Neural cell (in vitro differentiated cells): ENCODE data around the gene ZNF446.

Experiments
- MXI1 ChIP-seq: fragments of 450-650 bp; conservative IDR thresholded peaks from 2 replicates; pipeline ENCODE4 v1.6.1; 2014; ENCODE audit warnings: antibody characterized with exemption, mild to moderate bottlenecking; ENCODE audit not compliant: poor library complexity, severe bottlenecking
- POLR2AphosphoS5 ChIP-seq: IDR thresholded peaks from 2 replicates; pipeline ENCODE4 v1.6.1; 2012
- TF ChIP-seq, protein P1 (sequence below): IDR thresholded peaks from 2 replicates; pipeline ENCODE4 v1.6.1; 2012; ENCODE audit warnings: borderline replicate concordance
- TF ChIP-seq, protein P2 (sequence below): fragments of 450-650 bp; IDR thresholded peaks from 2 replicates; pipeline ENCODE4 v1.5.1; 2014; ENCODE audit warnings: antibody characterized with exemption, mild to moderate bottlenecking, moderate library complexity; ENCODE audit not compliant: poor library complexity, severe bottlenecking

DNA sequence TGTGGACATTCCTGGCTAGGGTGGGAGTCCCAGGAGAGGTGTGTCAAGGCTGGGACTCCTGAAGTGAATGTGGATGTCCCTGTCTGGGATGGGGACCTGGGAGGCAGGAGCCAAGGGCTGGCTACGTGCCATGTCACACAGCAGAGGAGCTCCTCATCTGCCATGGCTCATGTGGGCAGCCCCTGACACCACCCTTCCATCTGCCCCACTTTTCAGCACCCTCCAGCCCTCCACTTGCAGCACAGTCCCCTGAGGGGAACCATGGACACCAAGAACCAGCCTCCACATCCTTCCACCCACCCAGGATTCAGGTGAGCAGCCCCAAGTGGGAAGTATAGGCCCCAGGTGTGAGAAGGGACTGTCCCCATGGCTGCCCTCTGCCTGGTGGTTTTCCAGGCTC lies 1.7 kb downstream of the ZNF446 start:
- TF ChIP-seq, protein P1, sequence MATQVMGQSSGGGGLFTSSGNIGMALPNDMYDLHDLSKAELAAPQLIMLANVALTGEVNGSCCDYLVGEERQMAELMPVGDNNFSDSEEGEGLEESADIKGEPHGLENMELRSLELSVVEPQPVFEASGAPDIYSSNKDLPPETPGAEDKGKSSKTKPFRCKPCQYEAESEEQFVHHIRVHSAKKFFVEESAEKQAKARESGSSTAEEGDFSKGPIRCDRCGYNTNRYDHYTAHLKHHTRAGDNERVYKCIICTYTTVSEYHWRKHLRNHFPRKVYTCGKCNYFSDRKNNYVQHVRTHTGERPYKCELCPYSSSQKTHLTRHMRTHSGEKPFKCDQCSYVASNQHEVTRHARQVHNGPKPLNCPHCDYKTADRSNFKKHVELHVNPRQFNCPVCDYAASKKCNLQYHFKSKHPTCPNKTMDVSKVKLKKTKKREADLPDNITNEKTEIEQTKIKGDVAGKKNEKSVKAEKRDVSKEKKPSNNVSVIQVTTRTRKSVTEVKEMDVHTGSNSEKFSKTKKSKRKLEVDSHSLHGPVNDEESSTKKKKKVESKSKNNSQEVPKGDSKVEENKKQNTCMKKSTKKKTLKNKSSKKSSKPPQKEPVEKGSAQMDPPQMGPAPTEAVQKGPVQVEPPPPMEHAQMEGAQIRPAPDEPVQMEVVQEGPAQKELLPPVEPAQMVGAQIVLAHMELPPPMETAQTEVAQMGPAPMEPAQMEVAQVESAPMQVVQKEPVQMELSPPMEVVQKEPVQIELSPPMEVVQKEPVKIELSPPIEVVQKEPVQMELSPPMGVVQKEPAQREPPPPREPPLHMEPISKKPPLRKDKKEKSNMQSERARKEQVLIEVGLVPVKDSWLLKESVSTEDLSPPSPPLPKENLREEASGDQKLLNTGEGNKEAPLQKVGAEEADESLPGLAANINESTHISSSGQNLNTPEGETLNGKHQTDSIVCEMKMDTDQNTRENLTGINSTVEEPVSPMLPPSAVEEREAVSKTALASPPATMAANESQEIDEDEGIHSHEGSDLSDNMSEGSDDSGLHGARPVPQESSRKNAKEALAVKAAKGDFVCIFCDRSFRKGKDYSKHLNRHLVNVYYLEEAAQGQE, result no peak
- TF ChIP-seq, protein P2, sequence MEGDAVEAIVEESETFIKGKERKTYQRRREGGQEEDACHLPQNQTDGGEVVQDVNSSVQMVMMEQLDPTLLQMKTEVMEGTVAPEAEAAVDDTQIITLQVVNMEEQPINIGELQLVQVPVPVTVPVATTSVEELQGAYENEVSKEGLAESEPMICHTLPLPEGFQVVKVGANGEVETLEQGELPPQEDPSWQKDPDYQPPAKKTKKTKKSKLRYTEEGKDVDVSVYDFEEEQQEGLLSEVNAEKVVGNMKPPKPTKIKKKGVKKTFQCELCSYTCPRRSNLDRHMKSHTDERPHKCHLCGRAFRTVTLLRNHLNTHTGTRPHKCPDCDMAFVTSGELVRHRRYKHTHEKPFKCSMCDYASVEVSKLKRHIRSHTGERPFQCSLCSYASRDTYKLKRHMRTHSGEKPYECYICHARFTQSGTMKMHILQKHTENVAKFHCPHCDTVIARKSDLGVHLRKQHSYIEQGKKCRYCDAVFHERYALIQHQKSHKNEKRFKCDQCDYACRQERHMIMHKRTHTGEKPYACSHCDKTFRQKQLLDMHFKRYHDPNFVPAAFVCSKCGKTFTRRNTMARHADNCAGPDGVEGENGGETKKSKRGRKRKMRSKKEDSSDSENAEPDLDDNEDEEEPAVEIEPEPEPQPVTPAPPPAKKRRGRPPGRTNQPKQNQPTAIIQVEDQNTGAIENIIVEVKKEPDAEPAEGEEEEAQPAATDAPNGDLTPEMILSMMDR, result no peak
- no peak for TF ChIP-seq POLR2AphosphoS5
- no peak for TF ChIP-seq MXI1
